ENCODE measurements around the gene GJB5.
"Not testable (repeated sequence)": the region's sequence is repeated elsewhere in the genome, so short reads cannot be mapped to it uniquely, and the experiment has no call there.

Gene GJB5

GRCh38 chr1:34754964-34755637, at the start of gene GJB5:
TSS of gene GJB5 (plus strand) at chr1:34755047. CDS start at chr1:34757331, 2,284 bp downstream.
- no peak for DNase-seq (ENCODE audit: low read depth, low spot score)

GRCh38 chr1:34705077-34705476, 49.8 kb upstream of the GJB5 start:
- no peak for DNase-seq (ENCODE audit: low read depth, low spot score)

- no peak for DNase-seq (ENCODE audit: low read depth, low spot score)
Measured at GRCh38 chr1:34708106-34708505, 46.7 kb upstream of the GJB5 start.

- DNase-seq (ENCODE audit: low read depth, low spot score): no peak
Measured at GRCh38 chr1:34709547-34709946, 45.3 kb upstream of the GJB5 start.

- DNase-seq (ENCODE audit: low read depth, low spot score): no peak
Measured at GRCh38 chr1:34710812-34711211, 44.0 kb upstream of the GJB5 start.

GRCh38 chr1:34711485-34711884, 43.4 kb upstream of the GJB5 start:
- DNase-seq (ENCODE audit: low read depth, low spot score): no peak

GRCh38 chr1:34712007-34712688, 42.7 kb upstream of the GJB5 start:
- DNase-seq (ENCODE audit: low read depth, low spot score): no peak

GRCh38 chr1:34713443-34713842, 41.4 kb upstream of the GJB5 start:
- no peak for DNase-seq (ENCODE audit: low read depth, low spot score)

- DNase-seq (ENCODE audit: low read depth, low spot score): no peak
Measured at GRCh38 chr1:34714386-34714785, 40.5 kb upstream of the GJB5 start.

GRCh38 chr1:34715139-34715538, 39.7 kb upstream of the GJB5 start:
- no peak for DNase-seq (ENCODE audit: low read depth, low spot score)

- no peak for DNase-seq (ENCODE audit: low read depth, low spot score)
Measured at GRCh38 chr1:34721241-34721640, 33.6 kb upstream of the GJB5 start.

GRCh38 chr1:34721646-34722355, 33.0 kb upstream of the GJB5 start:
- DNase-seq (ENCODE audit: low read depth, low spot score): no peak

GRCh38 chr1:34726861-34727260, 28.0 kb upstream of the GJB5 start:
- DNase-seq (ENCODE audit: low read depth, low spot score): no peak

- no peak for DNase-seq (ENCODE audit: low read depth, low spot score)
Measured at GRCh38 chr1:34730485-34730884, 24.4 kb upstream of the GJB5 start.

- not testable (repeated sequence) for DNase-seq (ENCODE audit: low read depth, low spot score)
Measured at GRCh38 chr1:34732831-34733230, 22.0 kb upstream of the GJB5 start.

- no peak for DNase-seq (ENCODE audit: low read depth, low spot score)
Measured at GRCh38 chr1:34736692-34737091, 18.2 kb upstream of the GJB5 start.

- DNase-seq (ENCODE audit: low read depth, low spot score): not testable (repeated sequence)
Measured at GRCh38 chr1:34737236-34737635, 17.6 kb upstream of the GJB5 start.

GRCh38 chr1:34739613-34740012, 15.2 kb upstream of the GJB5 start:
- no peak for DNase-seq (ENCODE audit: low read depth, low spot score)

- no peak for DNase-seq (ENCODE audit: low read depth, low spot score)
Measured at GRCh38 chr1:34740161-34740868, 14.5 kb upstream of the GJB5 start.

- no peak for DNase-seq (ENCODE audit: low read depth, low spot score)
Measured at GRCh38 chr1:34742667-34743270, 12.1 kb upstream of the GJB5 start.

GRCh38 chr1:34743775-34744174, 11.1 kb upstream of the GJB5 start:
- no peak for DNase-seq (ENCODE audit: low read depth, low spot score)

- DNase-seq (ENCODE audit: low read depth, low spot score): no peak
Measured at GRCh38 chr1:34744851-34745250, 10.0 kb upstream of the GJB5 start.
